Hepatocyte (in vitro differentiated cells): ENCODE data around the gene ABLIM1. TPM values are rescaled to one million over a fixed set of nuclear protein-coding genes. Genes with fewer than 3 reads are reported as not detected.

Experiments used
- DNase-seq: peaks from one replicate; pipeline ENCODE4 v3.0.0-alpha.2; 2016; ENCODE audit warnings: low spot score
- H2AFZ ChIP-seq: fragments of 200-600 bp; sonication (generic); 2 replicates; pipeline ENCODE4 v1.6.0; 2016; ENCODE audit warnings: antibody characterized with exemption, mild to moderate bottlenecking
- H3K27ac ChIP-seq: fragments of 200-600 bp; sonication (generic); 2 replicates; pipeline ENCODE4 v1.5.1; 2016; ENCODE audit warnings: mild to moderate bottlenecking
- H3K27me3 ChIP-seq: fragments of 200-600 bp; sonication (generic); 2 replicates; pipeline ENCODE4 v1.6.1; 2016
- H3K36me3 ChIP-seq: fragments of 200-600 bp; sonication (generic); replicated peaks from 2 replicates; pipeline ENCODE4 v1.5.1; 2016; ENCODE audit warnings: low read depth; ENCODE audit not compliant: insufficient read depth
- H3K4me1 ChIP-seq: fragments of 200-600 bp; sonication (generic); 2 replicates; pipeline ENCODE4 v1.5.1; 2016; ENCODE audit warnings: mild to moderate bottlenecking, moderate library complexity; ENCODE audit not compliant: insufficient read depth
- H3K4me2 ChIP-seq: fragments of 200-600 bp; sonication (generic); 2 replicates; pipeline ENCODE4 v1.6.0; 2016
- H3K4me3 ChIP-seq: fragments of 200-600 bp; sonication (generic); 2 replicates; pipeline ENCODE4 v1.5.1; 2016; ENCODE audit warnings: mild to moderate bottlenecking
- H3K79me2 ChIP-seq: fragments of 200-600 bp; sonication (generic); 2 replicates; pipeline ENCODE4 v1.6.0; 2017; ENCODE audit warnings: mild to moderate bottlenecking
- H3K9me2 ChIP-seq: fragments of 200-600 bp; sonication (generic); replicated peaks from 2 replicates; pipeline ENCODE4 v1.6.0; 2017; ENCODE audit warnings: mild to moderate bottlenecking; ENCODE audit not compliant: insufficient read depth
- H3K9me3 ChIP-seq: fragments of 200-600 bp; sonication (generic); 2 replicates; pipeline ENCODE4 v1.5.1; 2016; ENCODE audit warnings: low read depth, mild to moderate bottlenecking
- H4K20me1 ChIP-seq: fragments of 200-600 bp; sonication (generic); 2 replicates; pipeline ENCODE4 v1.6.0; 2016; ENCODE audit warnings: mild to moderate bottlenecking; ENCODE audit not compliant: insufficient read depth, poor library complexity, severe bottlenecking
- EZH2 ChIP-seq: fragments of 200-600 bp; sonication (generic); IDR thresholded peaks from 2 replicates; pipeline ENCODE4 v1.6.1; 2016; ENCODE audit warnings: antibody characterized with exemption, mild to moderate bottlenecking, borderline replicate concordance
- EZH2phosphoT487 ChIP-seq: fragments of 200-600 bp; sonication (generic); IDR thresholded peaks from one replicate; pipeline ENCODE4 v1.6.1; 2018; ENCODE audit warnings: antibody characterized with exemption, mild to moderate bottlenecking, low read depth, moderate library complexity; ENCODE audit not compliant: unreplicated experiment, severe bottlenecking
- WGBS: methylation state at CpG from one replicate; pipeline ENCODE4 v1.1.6; 2016; ENCODE audit warnings: low lambda C conversion rate; ENCODE audit errors: missing lambda C conversion rate; 5-methylcytosine and 5-hydroxymethylcytosine counted together
- polyA plus RNA-seq: library from polyadenylated mRNA; unstranded; fragments of >200 nt; fragmentation: Nextera tagmentation; extraction: Ambion mirVana; gene quantifications from 2 replicates; pipeline ENCODE4 v1.2.1, GENCODE V29; 2016
- total RNA-seq: library from RNA; depleted of rRNA; stranded (reverse); fragments of >200 nt; gene quantifications from 2 replicates; pipeline ENCODE4 v1.2.3, GENCODE V29; 2014
- TF ChIP-seq, protein P1 (sequence below): fragments of 200-600 bp; sonication (generic); IDR thresholded peaks from 2 replicates; pipeline ENCODE4 v1.5.1; 2016; ENCODE audit warnings: antibody characterized with exemption, mild to moderate bottlenecking; ENCODE audit not compliant: poor library complexity

ABLIM1 gene
- total and polyA plus RNA-seq, 2 experiments from 2014 or later = 20.8 to 31.6 TPM

GRCh38 chr10:114448897-114449296, 209.2 kb downstream of the ABLIM1 start:
- H2AFZ ChIP-seq = no peak overlapping the region
- H3K9me3 ChIP-seq = no peaks in the 10 kb centered on the region
- no peak for DNase-seq
- H3K4me3 ChIP-seq = no peak overlapping the region
- no peaks in the 10 kb centered on the region for H3K4me1 ChIP-seq
- no peak overlapping the region for H3K27ac ChIP-seq
- TF ChIP-seq EZH2phosphoT487 (no peak), EZH2 (no peak)
- TF ChIP-seq, protein P1, sequence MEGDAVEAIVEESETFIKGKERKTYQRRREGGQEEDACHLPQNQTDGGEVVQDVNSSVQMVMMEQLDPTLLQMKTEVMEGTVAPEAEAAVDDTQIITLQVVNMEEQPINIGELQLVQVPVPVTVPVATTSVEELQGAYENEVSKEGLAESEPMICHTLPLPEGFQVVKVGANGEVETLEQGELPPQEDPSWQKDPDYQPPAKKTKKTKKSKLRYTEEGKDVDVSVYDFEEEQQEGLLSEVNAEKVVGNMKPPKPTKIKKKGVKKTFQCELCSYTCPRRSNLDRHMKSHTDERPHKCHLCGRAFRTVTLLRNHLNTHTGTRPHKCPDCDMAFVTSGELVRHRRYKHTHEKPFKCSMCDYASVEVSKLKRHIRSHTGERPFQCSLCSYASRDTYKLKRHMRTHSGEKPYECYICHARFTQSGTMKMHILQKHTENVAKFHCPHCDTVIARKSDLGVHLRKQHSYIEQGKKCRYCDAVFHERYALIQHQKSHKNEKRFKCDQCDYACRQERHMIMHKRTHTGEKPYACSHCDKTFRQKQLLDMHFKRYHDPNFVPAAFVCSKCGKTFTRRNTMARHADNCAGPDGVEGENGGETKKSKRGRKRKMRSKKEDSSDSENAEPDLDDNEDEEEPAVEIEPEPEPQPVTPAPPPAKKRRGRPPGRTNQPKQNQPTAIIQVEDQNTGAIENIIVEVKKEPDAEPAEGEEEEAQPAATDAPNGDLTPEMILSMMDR = no peak
- no peaks in the 10 kb centered on the region for H3K9me2 ChIP-seq
- H3K36me3 ChIP-seq = peaks cover 4% of the 10 kb centered on the region
- no peaks in the 10 kb centered on the region for H4K20me1 ChIP-seq
- 96% methylated on average over 2 of the region's 2 CpGs for WGBS
- no peaks in the 10 kb centered on the region for H3K79me2 ChIP-seq
- no peaks in the 10 kb centered on the region for H3K27me3 ChIP-seq
- no peak overlapping the region for H3K4me2 ChIP-seq

DNA sequence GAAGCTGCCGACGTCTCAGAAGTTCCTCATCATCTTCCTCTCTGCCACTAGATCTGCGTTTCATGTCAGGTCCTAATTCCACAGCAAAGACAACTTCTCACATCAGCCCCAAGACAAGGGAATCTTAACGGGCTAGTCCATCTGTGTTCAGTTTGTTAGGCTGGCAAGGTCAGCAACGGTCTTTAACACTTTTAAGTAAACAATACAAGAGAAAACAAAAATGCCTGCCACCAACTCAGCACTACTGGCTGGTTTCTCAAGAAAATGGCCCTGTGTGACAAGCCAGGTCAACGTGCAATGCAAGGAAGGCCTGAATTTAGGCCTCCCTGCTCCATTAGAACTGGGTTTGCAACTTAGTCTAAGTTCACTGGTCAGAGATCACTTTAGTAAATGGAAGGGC, 212.7 kb downstream of the ABLIM1 start:
- H3K9me3 ChIP-seq = no peaks in the 10 kb centered on the region
- 79% methylated on average over 6 of the region's 6 CpGs for WGBS
- H4K20me1 ChIP-seq = no peaks in the 10 kb centered on the region
- no peak overlapping the region for H3K4me3 ChIP-seq
- no peaks in the 10 kb centered on the region for H3K27me3 ChIP-seq
- no peak for DNase-seq
- no peak overlapping the region for H2AFZ ChIP-seq
- TF ChIP-seq, protein P1 = no peak
- TF ChIP-seq EZH2 (no peak), EZH2phosphoT487 (no peak)
- peaks cover 4% of the 10 kb centered on the region for H3K36me3 ChIP-seq
- H3K27ac ChIP-seq = no peak overlapping the region
- H3K79me2 ChIP-seq = no peaks in the 10 kb centered on the region
- no peaks in the 10 kb centered on the region for H3K4me1 ChIP-seq
- H3K9me2 ChIP-seq = no peaks in the 10 kb centered on the region
- H3K4me2 ChIP-seq = no peak overlapping the region

DNA sequence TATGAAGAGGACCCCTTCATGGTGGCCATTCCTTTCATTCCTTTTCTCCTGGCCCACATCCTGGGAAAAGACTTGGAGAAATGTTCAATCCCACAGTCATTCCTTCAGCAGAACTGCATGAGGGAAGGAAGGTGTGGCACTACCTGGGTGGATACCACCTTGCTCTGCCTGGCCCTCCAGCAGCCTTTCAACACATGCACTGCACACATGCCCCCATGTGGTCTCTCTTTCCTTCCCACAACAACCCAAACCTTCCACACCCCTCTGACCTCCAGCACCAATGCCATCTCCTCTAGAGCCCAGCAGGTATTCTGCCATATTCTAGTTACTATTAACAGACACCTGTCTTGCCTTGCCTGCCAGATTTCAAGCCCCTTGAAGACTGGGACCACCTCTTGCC, 213.3 kb downstream of the ABLIM1 start:
- Histone ChIP-seq H3K27ac (no peak overlapping the region), H4K20me1 (no peaks in the 10 kb centered on the region), H3K27me3 (no peaks in the 10 kb centered on the region), H3K36me3 (peaks cover 4% of the 10 kb centered on the region), H3K4me1 (no peaks in the 10 kb centered on the region), H3K4me3 (no peak overlapping the region), H3K9me2 (no peaks in the 10 kb centered on the region), H2AFZ (no peak overlapping the region), H3K4me2 (no peak overlapping the region), H3K9me3 (no peaks in the 10 kb centered on the region), H3K79me2 (no peaks in the 10 kb centered on the region)
- no peak for TF ChIP-seq EZH2
- TF ChIP-seq, protein P1 = no peak
- no peak for TF ChIP-seq EZH2phosphoT487
- DNase-seq = no peak

DNA sequence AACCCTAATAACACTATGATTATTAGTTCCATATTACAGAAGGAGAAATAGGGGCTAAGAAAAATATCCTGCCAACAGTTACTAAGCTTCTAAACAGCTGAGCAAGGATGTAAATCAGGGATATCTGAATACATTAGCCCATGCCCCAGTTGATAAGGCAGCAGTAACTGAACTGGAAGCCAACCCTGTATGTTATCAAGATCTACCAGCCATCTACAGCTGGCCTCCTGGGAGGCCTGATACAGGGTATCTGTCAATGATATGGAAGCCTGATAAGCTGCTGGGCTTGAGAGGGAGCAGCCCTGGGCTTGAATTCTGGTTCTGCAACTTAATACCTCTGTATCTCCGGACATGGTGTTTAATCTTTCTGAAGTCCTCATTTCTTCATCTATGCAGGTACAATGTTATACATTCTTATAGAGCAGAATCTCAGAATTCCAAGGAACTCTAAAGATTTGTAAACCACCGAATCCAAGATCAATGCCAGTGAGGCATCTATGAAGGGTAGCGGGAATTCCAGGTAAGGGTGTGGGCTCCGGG, 215.9 kb downstream of the ABLIM1 start:
- H3K27me3 ChIP-seq = no peaks in the 10 kb centered on the region
- no peaks in the 10 kb centered on the region for H3K9me2 ChIP-seq
- no peaks in the 10 kb centered on the region for H3K4me1 ChIP-seq
- peaks cover 4% of the 10 kb centered on the region for H3K36me3 ChIP-seq
- H2AFZ ChIP-seq = no peak overlapping the region
- no peaks in the 10 kb centered on the region for H4K20me1 ChIP-seq
- H3K9me3 ChIP-seq = no peaks in the 10 kb centered on the region
- no peak for TF ChIP-seq EZH2phosphoT487
- TF ChIP-seq, protein P1 = no peak
- no peak for TF ChIP-seq EZH2
- no peak for DNase-seq
- H3K4me2 ChIP-seq = no peak overlapping the region
- no peak overlapping the region for H3K27ac ChIP-seq
- no peaks in the 10 kb centered on the region for H3K79me2 ChIP-seq
- WGBS = 63% methylated on average over 4 of the region's 4 CpGs
- H3K4me3 ChIP-seq = no peak overlapping the region
